Neural cell (in vitro differentiated cells): ENCODE measurements around the gene CYP4F8. TPM values are rescaled to one million over a fixed set of nuclear protein-coding genes. Genes with fewer than 3 reads are reported as not detected.

Source experiments
- H2AFZ ChIP-seq: fragments of 200-600, 300-800 bp; sonication (generic), shearing (Covaris generic); 2 replicates; pipeline ENCODE4 v1.6.0; 2014; ENCODE audit warnings: low read depth, mild to moderate bottlenecking, antibody characterized with exemption, low read length, moderate library complexity
- H3F3A ChIP-seq: fragments of 200-600 bp; shearing (Covaris generic); 2 replicates; pipeline ENCODE4 v1.6.1; 2016; ENCODE audit warnings: mild to moderate bottlenecking, moderate library complexity, mixed read lengths, antibody characterized with exemption, low read length; ENCODE audit not compliant: insufficient read depth, poor library complexity, severe bottlenecking
- H3K27ac ChIP-seq: fragments of 200-600, 300-800 bp; sonication (generic), shearing (Covaris generic); 2 replicates; pipeline ENCODE4 v1.5.1; 2014; ENCODE audit warnings: mild to moderate bottlenecking, low read length, moderate library complexity
- H3K27me3 ChIP-seq: fragments of 300-800, 200-600 bp; sonication (generic), shearing (Covaris generic); 2 replicates; pipeline ENCODE4 v1.6.0; 2014; ENCODE audit warnings: mild to moderate bottlenecking, low read depth, low read length, moderate library complexity; ENCODE audit not compliant: insufficient read depth
- H3K36me3 ChIP-seq: fragments of 300-800, 200-600 bp; sonication (generic), shearing (Covaris generic); 2 replicates; pipeline ENCODE4 v1.5.1; 2014; ENCODE audit warnings: mild to moderate bottlenecking, antibody characterized with exemption, low read length, moderate library complexity; ENCODE audit not compliant: insufficient read depth
- H3K4me2 ChIP-seq: fragments of 300-800, 200-600 bp; sonication (generic), shearing (Covaris generic); 2 replicates; pipeline ENCODE4 v1.6.0; 2014; ENCODE audit warnings: mild to moderate bottlenecking, low read length
- H3K4me3 ChIP-seq: fragments of 300-800, 200-600 bp; sonication (generic), shearing (Covaris generic); 2 replicates; pipeline ENCODE4 v1.5.1; 2014; ENCODE audit warnings: mild to moderate bottlenecking, low read length, moderate library complexity
- H3K79me2 ChIP-seq: fragments of 200-600 bp; shearing (Covaris generic); replicated peaks from 2 replicates; pipeline ENCODE4 v1.6.0; 2014; ENCODE audit warnings: mild to moderate bottlenecking, low read length, moderate library complexity; ENCODE audit not compliant: insufficient read depth
- H3K9ac ChIP-seq: fragments of 300-800, 200-600 bp; sonication (generic), shearing (Covaris generic); 2 replicates; pipeline ENCODE4 v1.6.1; 2016; ENCODE audit warnings: mild to moderate bottlenecking, low read length, mixed read lengths
- H3K9me2 ChIP-seq: fragments of 200-600 bp; shearing (Covaris generic); 2 replicates; pipeline ENCODE4 v1.6.1; 2016; ENCODE audit warnings: mild to moderate bottlenecking, low read length, mixed read lengths; ENCODE audit not compliant: insufficient read depth
- H3K9me3 ChIP-seq: fragments of 200-600, 300-800 bp; sonication (generic), shearing (Covaris generic); 2 replicates; pipeline ENCODE4 v1.6.1; 2016; ENCODE audit warnings: mild to moderate bottlenecking, mixed run types, low read length, moderate library complexity, mixed read lengths
- H4K20me1 ChIP-seq: fragments of 200-600 bp; shearing (Covaris generic); 2 replicates; pipeline ENCODE4 v1.6.1; 2016; ENCODE audit warnings: mild to moderate bottlenecking, mixed run types; ENCODE audit not compliant: insufficient read depth
- CTCF ChIP-seq: fragments of 450-650 bp; IDR thresholded peaks from 2 replicates; pipeline ENCODE4 v1.5.1; 2014; ENCODE audit warnings: antibody characterized with exemption, mild to moderate bottlenecking, moderate library complexity; ENCODE audit not compliant: poor library complexity, severe bottlenecking
- EP300 ChIP-seq: fragments of 450-650 bp; conservative IDR thresholded peaks from 2 replicates; pipeline ENCODE4 v1.6.1; 2014; ENCODE audit warnings: antibody characterized with exemption, mild to moderate bottlenecking, moderate library complexity; ENCODE audit not compliant: poor library complexity, severe bottlenecking
- EZH2 ChIP-seq: fragments of 200-600, 300-800 bp; shearing (Covaris generic), sonication (generic); IDR thresholded peaks from 2 replicates; pipeline ENCODE4 v1.6.1; 2014; ENCODE audit warnings: antibody characterized with exemption, low read length, borderline replicate concordance, mild to moderate bottlenecking; ENCODE audit not compliant: insufficient read depth, poor library complexity, severe bottlenecking
- MXI1 ChIP-seq: fragments of 450-650 bp; conservative IDR thresholded peaks from 2 replicates; pipeline ENCODE4 v1.6.1; 2014; ENCODE audit warnings: antibody characterized with exemption, mild to moderate bottlenecking; ENCODE audit not compliant: poor library complexity, severe bottlenecking
- POLR2AphosphoS5 ChIP-seq: IDR thresholded peaks from 2 replicates; pipeline ENCODE4 v1.6.1; 2012
- RAD21 ChIP-seq: fragments of 450-650 bp; conservative IDR thresholded peaks from 2 replicates; pipeline ENCODE4 v1.6.1; 2014; ENCODE audit warnings: antibody characterized with exemption, mild to moderate bottlenecking, moderate library complexity
- REST ChIP-seq: IDR thresholded peaks from 2 replicates; pipeline ENCODE4 v1.6.1; 2012; ENCODE audit warnings: borderline replicate concordance
- SMC3 ChIP-seq: fragments of 450-650 bp; conservative IDR thresholded peaks from 2 replicates; pipeline ENCODE4 v1.6.1; 2014; ENCODE audit warnings: antibody characterized with exemption, mild to moderate bottlenecking, moderate library complexity; ENCODE audit not compliant: poor library complexity
- TAF1 ChIP-seq: IDR thresholded peaks from 2 replicates; pipeline ENCODE4 v1.6.1; 2012; ENCODE audit warnings: low read depth
- polyA plus RNA-seq: library from polyadenylated mRNA; depleted of rRNA; stranded (reverse); fragments of >200 nt; gene quantifications from 2 replicates; pipeline ENCODE4 v1.2.3, GENCODE V29; 2014

CYP4F8 gene
- polyA plus RNA-seq, 1 donor from 2014 or later, result not detected

GRCh38 chr19:15629003-15629880 lies 14.2 kb downstream of the CYP4F8 start:
- Histone ChIP-seq H3K79me2 (no peaks in the 10 kb centered on the region), H3K4me3 (no peak overlapping the region), H4K20me1 (no peaks in the 10 kb centered on the region), H3K4me2 (no peak overlapping the region), H3K27me3 (no peaks in the 10 kb centered on the region), H2AFZ (no peak overlapping the region), H3K27ac (no peak overlapping the region), H3K9ac (no peak overlapping the region), H3K9me3 (peaks cover 6% of the 10 kb centered on the region), H3K9me2 (no peaks in the 10 kb centered on the region), H3K36me3 (no peaks in the 10 kb centered on the region), H3F3A (no peaks in the 10 kb centered on the region)
- TF ChIP-seq EZH2, result no peak
- TF ChIP-seq TAF1, result no peak
- no peak for TF ChIP-seq RAD21
- TF ChIP-seq CTCF, result no peak
- TF ChIP-seq SMC3, result no peak
- TF ChIP-seq EP300, result no peak
- no peak for TF ChIP-seq POLR2AphosphoS5
- TF ChIP-seq REST, result no peak
- TF ChIP-seq MXI1, result no peak

GRCh38 chr19:15631817-15632216 lies 16.8 kb downstream of the CYP4F8 start:
- H2AFZ ChIP-seq, result no peak overlapping the region
- H3K27me3 ChIP-seq, result no peaks in the 10 kb centered on the region
- no peaks in the 10 kb centered on the region for H3K79me2 ChIP-seq
- no peaks in the 10 kb centered on the region for H3F3A ChIP-seq
- no peak overlapping the region for H3K9ac ChIP-seq
- H3K4me3 ChIP-seq, result no peak overlapping the region
- TF ChIP-seq EP300, result no peak
- no peak for TF ChIP-seq REST
- TF ChIP-seq EZH2, result no peak
- no peak for TF ChIP-seq RAD21
- no peak for TF ChIP-seq POLR2AphosphoS5
- TF ChIP-seq MXI1, result no peak
- TF ChIP-seq SMC3, result no peak
- TF ChIP-seq CTCF, result no peak
- TF ChIP-seq TAF1, result no peak
- H3K9me2 ChIP-seq, result no peaks in the 10 kb centered on the region
- no peak overlapping the region for H3K27ac ChIP-seq
- peaks cover 6% of the 10 kb centered on the region for H3K9me3 ChIP-seq
- H3K4me2 ChIP-seq, result no peak overlapping the region
- no peaks in the 10 kb centered on the region for H4K20me1 ChIP-seq
- H3K36me3 ChIP-seq, result no peaks in the 10 kb centered on the region
